Right lobe of liver (tissue), 6 donors: Measurements from ENCODE around the gene RABGAP1. TPM values are rescaled to one million over a fixed set of nuclear protein-coding genes. Genes with fewer than 3 reads are reported as not detected.

Experiments
- ATAC-seq, 4 donors: fragments of 200-7000 bp; cut with Tn5 transposase; one replicate each; pipeline ENCODE4 v1.9.1; 2020; ENCODE audit warnings: mild to moderate bottlenecking in 4 of 4, moderate library complexity in 4 of 4
- DNase-seq, 3 donors: peaks; one replicate each; pipeline ENCODE4 v3.0.0-alpha.2; 2020
- H3K27ac ChIP-seq, 3 donors: fragments of 200-600 bp; one replicate each; pipeline ENCODE4 v1.8.0; 2022
- H3K27me3 ChIP-seq, 2 donors: fragments of 200-600 bp; one replicate each; pipeline ENCODE4 v1.8.0; 2022
- H3K36me3 ChIP-seq, 4 donors: fragments of 200-600 bp; sonication (generic) in 1 of 4; one replicate each; pipeline versions ENCODE4 v1.5.1 to v1.8.0; 2017 to 2022; ENCODE audit warnings: control low read depth in 1 of 4
- H3K4me1 ChIP-seq, 4 donors: fragments of 200-600 bp; sonication (generic) in 1 of 4; one replicate each; pipeline versions ENCODE4 v1.5.1 to v1.8.0; 2017 to 2022; ENCODE audit warnings: control low read depth in 1 of 4
- H3K4me3 ChIP-seq, 3 donors: fragments of 200-600 bp; one replicate each; pipeline ENCODE4 v1.8.0; 2022
- H3K9me3 ChIP-seq, 4 donors: fragments of 200-600 bp; sonication (generic) in 1 of 4; one replicate each; pipeline versions ENCODE4 v1.5.1 to v1.8.0; 2017 to 2022; ENCODE audit warnings: control low read depth in 1 of 4
- CTCF ChIP-seq, 4 donors: fragments of 200-600 bp in 3 of 4; fragments of 450-650 bp in 1 of 4; IDR thresholded peaks; one replicate each; pipeline versions ENCODE4 v1.5.1 to v1.8.0; 2016 to 2022; ENCODE audit warnings: antibody characterized with exemption in 4 of 4, mild to moderate bottlenecking in 2 of 4
- POLR2A ChIP-seq: fragments of 450-650 bp; IDR thresholded peaks from one replicate; pipeline ENCODE4 v1.6.1; 2017; ENCODE audit warnings: antibody characterized with exemption, mild to moderate bottlenecking
- WGBS: methylation state at CpG from one replicate; pipeline ENCODE4 v1.1.6; 2018; ENCODE audit warnings: low coverage, low lambda C conversion rate; ENCODE audit not compliant: insufficient coverage; ENCODE audit errors: missing lambda C conversion rate; 5-methylcytosine and 5-hydroxymethylcytosine counted together
- intact Hi-C, 2 donors: fragments of 100-400 bp; cut with DNase I; formaldehyde crosslinking; loops; one replicate each; pipeline versions ENCODE4 v1.11.2 to v1.14.1; 2022
- total RNA-seq, 6 experiments: library from RNA; depleted of rRNA in 2 of 6; stranded (reverse); fragments of >200 nt in 2 of 6; fragmentation: NEBNext Ultra II Directional in 3 of 6; extraction: Animal tissue kit (Norgen Biotek cat#: 25700) in 3 of 6; gene quantifications; one replicate each; pipeline versions ENCODE4 v1.1.0 to v1.2.4, GENCODE V29; 2016 to 2023
- donor health status: DM: no; HTN: yes; CAD: no.
- donor health status: DM: no; HTN: no; CAD: no.
- donor health status: DM: no; HTN: no; CAD: no.
- donor health status: DM: no; HTN: yes; CAD: no.
- donor health status: DM: no; HTN: yes; CAD: no.

The RABGAP1 gene
- total RNA-seq, 6 experiments from 2014 or later, result 11.4 to 15.4 (median 13.5) TPM

GRCh38 chr9:123127512-123128075, 186.8 kb downstream of the RABGAP1 start:
- 85% methylated on average over 3 of the region's 3 CpGs for WGBS
- DNase-seq, result no peak
- H3K27me3 ChIP-seq, result no peaks in the 10 kb centered on the region
- H3K9me3 ChIP-seq, result no peaks in the 10 kb centered on the region
- intact Hi-C loops, result no loop called here
- no peaks in the 10 kb centered on the region for H3K36me3 ChIP-seq
- TF ChIP-seq CTCF (IDR thresholded peaks at IDR 0.05) (no peak), POLR2A (no peak)
- H3K4me3 ChIP-seq, result no peak overlapping the region
- peaks cover 0 to 8% (median 0%) of the 10 kb centered on the region in 4 donors for H3K4me1 ChIP-seq
- no peak overlapping the region for H3K27ac ChIP-seq
- no peak for ATAC-seq

DNA sequence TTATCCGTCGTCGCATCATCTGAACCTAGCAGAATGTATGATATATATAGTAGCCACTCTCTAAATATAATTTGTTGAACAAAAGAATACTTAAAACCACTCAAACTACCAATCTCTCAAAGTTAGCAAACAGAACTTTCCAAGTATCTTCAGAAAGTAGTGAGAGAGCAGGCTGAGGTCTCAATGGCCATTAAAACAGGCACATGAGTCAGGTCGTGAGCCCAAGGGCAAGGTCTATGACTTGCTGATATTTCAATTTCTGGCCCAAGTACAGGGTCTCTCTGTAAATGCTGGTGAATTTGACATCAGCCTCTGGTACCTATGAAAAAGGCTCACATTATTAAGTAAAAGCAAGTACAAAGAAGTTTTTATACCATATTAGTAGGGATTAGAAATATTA, 187.8 kb downstream of the RABGAP1 start:
- intact Hi-C loops, result no loop called here
- H3K36me3 ChIP-seq, result no peaks in the 10 kb centered on the region

DNA sequence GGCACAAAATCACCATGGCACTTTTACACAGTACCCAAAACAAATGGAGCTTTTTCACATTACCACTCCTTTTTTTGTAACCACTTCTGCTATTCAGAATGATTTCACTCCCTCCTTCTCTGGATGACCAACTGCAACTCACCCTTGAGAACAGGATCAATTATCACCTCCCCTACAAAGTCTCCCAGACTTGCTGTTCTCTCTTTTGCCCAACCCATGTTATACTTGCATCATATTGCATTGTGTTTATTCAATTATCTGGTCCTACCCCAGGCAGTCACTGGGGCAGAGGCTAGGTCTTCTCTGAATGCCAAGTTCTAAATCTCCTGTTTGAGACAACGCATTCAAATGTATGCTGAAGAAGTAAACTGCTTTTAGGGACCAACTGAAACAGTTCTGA, 188.6 kb downstream of the RABGAP1 start:
- Histone ChIP-seq H3K27me3 (no peaks in the 10 kb centered on the region), H3K27ac (no peak overlapping the region), H3K9me3 (no peaks in the 10 kb centered on the region), H3K4me3 (no peak overlapping the region), H3K36me3 (no peaks in the 10 kb centered on the region), H3K4me1 (peaks cover 0 to 8% (median 0%) of the 10 kb centered on the region in 4 donors)
- ATAC-seq, result no peak
- intact Hi-C loops, result no loop called here
- WGBS, result 69% methylated on average over 1 of the region's 1 CpG
- no peak for DNase-seq
- no peak for TF ChIP-seq POLR2A
- TF ChIP-seq CTCF (IDR thresholded peaks at IDR 0.05), result no peak

More for the DNA sequence above, 187.8 kb downstream of the RABGAP1 start:
- DNase-seq (no peak), ATAC-seq (no peak)
- Histone ChIP-seq H3K4me3 (no peak overlapping the region), H3K27me3 (no peaks in the 10 kb centered on the region), H3K9me3 (no peaks in the 10 kb centered on the region), H3K4me1 (peaks cover 0 to 8% (median 0%) of the 10 kb centered on the region in 4 donors), H3K27ac (no peak overlapping the region)
- TF ChIP-seq CTCF (IDR thresholded peaks at IDR 0.05) (no peak), POLR2A (no peak)
- WGBS, result 94% methylated on average over 4 of the region's 4 CpGs

- Histone ChIP-seq H3K27me3 (no peaks in the 10 kb centered on the region), H3K9me3 (no peaks in the 10 kb centered on the region), H3K4me3 (no peak overlapping the region), H3K36me3 (no peaks in the 10 kb centered on the region), H3K27ac (no peak overlapping the region), H3K4me1 (peaks cover 0 to 8% (median 0%) of the 10 kb centered on the region in 4 donors)
- intact Hi-C loops, result no loop called here
- TF ChIP-seq POLR2A, result no peak
- ATAC-seq, result no peak
- DNase-seq, result no peak
- 100% methylated on average over 1 of the region's 1 CpG for WGBS
Observed at GRCh38 chr9:123131258-123131657, 190.4 kb downstream of the RABGAP1 start.

DNA sequence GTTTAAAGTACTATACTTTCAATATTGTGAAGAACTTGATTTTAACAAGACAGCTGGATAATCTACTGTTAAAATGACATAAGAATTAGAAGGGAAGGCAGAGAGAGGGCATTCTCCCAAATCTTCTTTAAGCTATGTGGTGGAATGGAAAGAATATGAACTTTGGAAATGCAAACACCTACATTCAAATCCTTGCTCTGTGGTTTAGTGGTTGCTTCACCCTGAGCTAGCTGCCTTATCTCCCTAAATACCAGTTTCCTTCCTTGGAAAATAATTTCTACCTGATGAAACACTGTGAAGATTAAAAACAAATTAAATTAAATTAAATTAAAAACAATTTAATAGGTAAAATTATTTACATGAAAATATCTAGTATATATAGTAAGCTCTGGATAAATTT, 191.2 kb downstream of the RABGAP1 start:
- TF ChIP-seq CTCF (IDR thresholded peaks at IDR 0.05) (no peak), POLR2A (no peak)
- Histone ChIP-seq H3K9me3 (no peaks in the 10 kb centered on the region), H3K27ac (no peak overlapping the region), H3K4me1 (peaks cover 0 to 8% (median 0%) of the 10 kb centered on the region in 4 donors), H3K36me3 (no peaks in the 10 kb centered on the region), H3K27me3 (no peaks in the 10 kb centered on the region), H3K4me3 (no peak overlapping the region)
- DNase-seq (no peak), ATAC-seq (peak in 2 of 4 donors; percentile 62 to 79)
- intact Hi-C loops, result no loop called here
